H54 (cell line): Measurements from ENCODE around the gene EVI5.

Experiments used
- DNase-seq: peaks from one replicate; pipeline ENCODE4 v3.0.0; 2011; ENCODE audit warnings: low spot score, mixed read lengths; ENCODE audit not compliant: insufficient read length
- FAIRE-seq: peaks from 3 replicates; lab custom pipeline; 2011; peaks lifted over from hg19 to GRCh38; lab: Jason Lieb, UNC
- POLR2A ChIP-seq: IDR thresholded peaks from 2 replicates; pipeline ENCODE4 v1.6.1; 2011; ENCODE audit warnings: low read depth, mild to moderate bottlenecking, low read length

EVI5 gene

GRCh38 chr1:92577261-92577895 lies 207.5 kb downstream of the EVI5 start:
- DNase-seq, result no peak
- TF ChIP-seq POLR2A, result no peak
- peak; percentile 66 for FAIRE-seq

GRCh38 chr1:92575123-92575522 lies 209.8 kb downstream of the EVI5 start:
- TF ChIP-seq POLR2A, result no peak
- FAIRE-seq (no peak), DNase-seq (no peak)

- no peak for DNase-seq
- no peak for TF ChIP-seq POLR2A
- no peak for FAIRE-seq
Observed at GRCh38 chr1:92572520-92572919, 212.4 kb downstream of the EVI5 start.

GRCh38 chr1:92571578-92571977 lies 213.3 kb downstream of the EVI5 start:
- DNase-seq (no peak), FAIRE-seq (no peak)
- TF ChIP-seq POLR2A, result no peak

- no peak for DNase-seq
- no peak for FAIRE-seq
- TF ChIP-seq POLR2A, result no peak
Observed at GRCh38 chr1:92567211-92567868, 217.6 kb downstream of the EVI5 start.

- DNase-seq (no peak), FAIRE-seq (no peak)
- TF ChIP-seq POLR2A, result no peak
Observed at GRCh38 chr1:92563457-92564216, 221.3 kb downstream of the EVI5 start.

GRCh38 chr1:92556350-92556749 lies 228.6 kb downstream of the EVI5 start:
- no peak for TF ChIP-seq POLR2A
- no peak for FAIRE-seq
- DNase-seq, result no peak

- DNase-seq (no peak), FAIRE-seq (no peak)
- TF ChIP-seq POLR2A, result no peak
Observed at GRCh38 chr1:92554216-92554615, 230.7 kb downstream of the EVI5 start.

GRCh38 chr1:92551916-92552315 lies 233.0 kb downstream of the EVI5 start:
- TF ChIP-seq POLR2A, result no peak
- FAIRE-seq (no peak), DNase-seq (no peak)

- FAIRE-seq (no peak), DNase-seq (no peak)
- TF ChIP-seq POLR2A, result no peak
Observed at GRCh38 chr1:92544756-92545165, 240.1 kb downstream of the EVI5 start.

- FAIRE-seq, result no peak
- no peak for TF ChIP-seq POLR2A
- no peak for DNase-seq
Observed at GRCh38 chr1:92543131-92544055, 241.5 kb downstream of the EVI5 start.

- FAIRE-seq (peak; percentile 11), DNase-seq (no peak)
- no peak for TF ChIP-seq POLR2A
Observed at GRCh38 chr1:92538413-92539061, 246.4 kb downstream of the EVI5 start.

- FAIRE-seq (no peak), DNase-seq (no peak)
- TF ChIP-seq POLR2A, result no peak
Observed at GRCh38 chr1:92538048-92538412, 246.9 kb downstream of the EVI5 start.
